ENCODE measurements around the gene UGT2B17. TPM values are rescaled to one million over a fixed set of nuclear protein-coding genes. Genes with fewer than 3 reads are reported as not detected.
"Not testable (repeated sequence)": the region's sequence is repeated elsewhere in the genome, so short reads cannot be mapped to it uniquely, and the experiment has no call there.

Gene UGT2B17
- total RNA-seq, 2 donors from 2014 or later, result not detected

DNA sequence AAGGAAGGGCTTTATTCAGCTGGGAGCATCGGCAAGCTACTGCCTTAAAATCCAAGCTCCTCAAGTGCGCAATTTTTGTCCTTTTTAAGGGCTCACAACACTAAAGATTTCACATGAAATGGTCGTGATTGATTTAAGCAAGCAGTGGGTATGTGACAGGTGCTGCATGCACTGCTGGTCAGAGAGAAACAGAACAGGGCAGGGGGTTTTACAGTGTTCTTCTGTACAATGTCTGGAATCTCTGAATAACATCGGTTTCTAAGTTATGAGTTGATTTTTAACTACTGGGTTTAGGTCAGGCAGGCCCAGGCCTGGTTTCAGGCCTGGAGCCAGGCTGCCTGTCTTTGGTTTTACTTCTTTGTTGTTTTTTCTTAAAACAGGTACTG is 6.0 kb downstream of the UGT2B17 start:
- no peak for ATAC-seq
- intact Hi-C loops (cut with DNase I), result no loop called here
- no peak for DNase-seq

DNA sequence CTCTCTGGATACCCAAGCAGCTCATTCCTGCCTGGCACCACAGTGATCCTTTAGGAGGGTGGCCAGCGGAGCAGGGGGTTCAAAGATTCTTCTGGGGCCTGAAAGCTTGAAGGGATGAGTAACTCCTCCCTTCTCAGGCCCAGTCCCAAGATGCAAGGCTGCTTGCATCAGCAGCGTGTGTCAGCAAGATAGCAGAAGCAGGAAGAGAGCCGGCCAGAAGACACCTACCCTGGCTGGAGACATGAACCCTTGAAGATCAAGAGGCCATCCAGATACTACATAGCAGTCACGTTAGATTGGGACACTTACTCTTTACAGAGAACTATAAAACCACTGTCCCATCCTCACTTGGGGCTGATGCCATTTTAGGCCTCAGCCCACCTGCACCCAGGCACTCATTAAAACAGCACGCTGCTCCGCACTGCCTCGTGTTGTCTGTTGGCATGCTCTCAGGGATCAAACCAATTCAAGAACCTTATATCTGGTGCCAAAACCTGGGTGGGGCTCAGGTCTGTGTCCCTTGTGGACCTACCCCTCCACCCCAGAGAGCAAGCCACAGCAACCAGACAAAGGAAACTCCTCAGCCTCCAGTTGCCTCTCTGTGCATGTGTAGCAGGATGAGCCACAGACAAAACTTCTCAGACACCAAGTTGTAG is 6.5 kb downstream of the UGT2B17 start:
- ATAC-seq (no peak), DNase-seq (no peak)
- intact Hi-C loops (cut with DNase I), result no loop called here

DNA sequence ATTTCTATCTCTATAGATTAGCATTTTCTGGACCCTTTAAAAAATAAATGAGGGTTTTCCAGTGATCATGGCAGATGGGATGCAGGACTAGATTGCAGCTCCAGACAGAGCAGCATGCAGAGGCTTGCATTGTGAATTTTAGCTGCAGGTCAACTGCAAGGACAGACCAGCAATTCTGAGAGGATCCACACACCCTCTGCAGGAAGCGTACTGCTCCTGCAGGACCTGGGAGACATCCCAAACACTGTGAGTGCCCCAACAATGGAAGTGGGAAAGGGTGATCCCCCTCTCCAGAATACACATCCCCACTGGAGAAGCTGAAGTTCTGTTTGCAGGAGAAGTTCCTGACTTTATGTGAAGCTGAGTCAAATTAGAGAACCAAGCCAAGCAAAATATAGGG is 7.1 kb downstream of the UGT2B17 start:
- DNase-seq; intact Hi-C loops (cut with DNase I); ATAC-seq: not testable (repeated sequence)

GRCh38 chr4:68568535-68568934 is 7.6 kb downstream of the UGT2B17 start:
- intact Hi-C loops (cut with DNase I); DNase-seq; ATAC-seq: not testable (repeated sequence)

DNA sequence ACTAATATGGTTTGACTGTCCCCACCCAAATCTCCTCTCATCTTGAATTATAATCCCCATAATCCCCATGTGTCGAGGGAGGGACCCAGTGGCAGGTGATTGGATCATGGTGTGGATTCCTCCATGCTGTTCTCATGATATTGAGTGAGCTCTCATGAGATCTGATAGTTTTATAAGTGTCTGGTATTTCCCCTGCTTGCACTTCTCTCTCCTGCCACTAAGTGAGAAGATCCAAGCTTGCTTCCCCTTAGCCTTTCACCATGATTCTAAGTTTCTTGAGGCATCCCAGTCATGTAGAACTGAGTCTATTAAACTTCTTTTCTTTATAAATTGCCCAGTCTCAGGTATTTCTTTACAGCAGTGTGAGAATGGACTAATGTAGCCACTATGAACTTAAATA is 9.8 kb downstream of the UGT2B17 start:
- intact Hi-C loops (cut with DNase I); ATAC-seq; DNase-seq: not testable (repeated sequence)

DNA sequence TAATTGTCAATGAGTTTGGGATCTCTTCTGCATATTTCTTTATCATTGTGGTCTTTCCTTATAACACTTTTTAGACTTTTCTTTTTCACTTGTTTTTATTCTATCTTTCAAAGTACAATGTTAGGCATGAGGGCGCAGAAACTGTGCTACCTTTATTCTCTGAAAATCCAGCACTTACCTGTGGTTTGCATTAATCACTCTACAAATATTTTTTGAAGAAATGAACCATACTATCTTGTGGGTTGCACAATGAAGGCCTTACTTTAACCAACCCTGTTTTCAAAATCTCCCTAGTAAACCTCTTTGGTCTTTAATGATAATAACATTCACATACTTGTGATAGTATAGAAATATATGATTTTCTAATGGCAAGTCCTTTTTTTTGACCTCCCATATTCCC is 11.0 kb downstream of the UGT2B17 start:
- ATAC-seq; DNase-seq; intact Hi-C loops (cut with DNase I): not testable (repeated sequence)

DNA sequence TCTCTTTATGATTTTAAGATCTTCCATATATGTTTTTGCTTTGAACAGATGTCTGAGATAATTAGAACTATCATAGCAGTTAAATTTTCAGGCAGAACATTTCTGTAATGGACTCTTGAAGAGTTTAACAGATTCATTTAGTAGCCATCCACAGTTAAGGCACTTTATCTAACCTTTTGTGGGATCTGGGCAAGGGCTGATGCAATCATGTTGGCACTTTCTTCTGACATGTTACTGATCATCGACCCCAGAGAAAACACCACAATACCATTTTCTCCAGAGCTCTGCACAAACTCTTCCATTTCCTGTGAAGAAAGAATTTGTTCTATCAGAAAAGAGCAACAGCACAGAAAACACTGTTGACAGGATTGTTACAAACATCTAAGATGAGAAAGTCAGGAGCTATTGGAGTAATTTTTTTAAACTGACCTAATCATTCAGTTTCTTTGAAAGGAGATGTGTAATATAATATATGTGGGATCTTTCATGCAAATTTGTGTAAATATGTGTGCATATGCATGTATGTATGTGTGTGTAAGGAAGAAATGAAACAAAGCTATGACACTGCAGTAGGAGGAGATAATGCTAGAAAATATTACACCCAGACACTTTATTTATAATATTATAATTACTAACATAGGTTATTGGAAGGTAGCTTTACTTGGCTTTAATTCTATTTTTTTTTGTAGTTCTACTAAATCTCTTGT is 15.6 kb downstream of the UGT2B17 start:
- intact Hi-C loops (cut with DNase I); ATAC-seq; DNase-seq: not testable (repeated sequence)

DNA sequence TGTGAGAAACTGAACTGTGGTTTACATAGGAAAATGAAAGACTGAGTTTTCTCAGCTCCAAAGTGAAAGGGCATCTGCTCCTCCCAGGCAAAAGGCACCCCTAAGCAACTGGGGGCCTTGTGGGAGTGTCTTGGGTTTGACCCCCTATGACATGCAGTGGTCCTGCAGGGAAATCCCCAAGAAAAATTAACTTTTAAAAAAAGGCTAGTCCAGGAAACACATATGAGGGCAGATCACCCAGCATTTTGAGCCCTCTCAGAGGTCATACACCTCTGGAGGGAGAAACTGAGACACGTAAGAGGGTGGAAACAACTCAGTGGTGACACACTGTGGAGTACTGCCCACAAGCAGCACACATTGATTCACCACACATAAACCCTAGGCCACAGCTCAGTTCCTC is 22.3 kb downstream of the UGT2B17 start:
- DNase-seq; ATAC-seq; intact Hi-C loops (cut with DNase I): not testable (repeated sequence)

GRCh38 chr4:68552818-68553811 is 23.0 kb downstream of the UGT2B17 start:
- intact Hi-C loops (cut with DNase I), result not testable (repeated sequence)

DNA sequence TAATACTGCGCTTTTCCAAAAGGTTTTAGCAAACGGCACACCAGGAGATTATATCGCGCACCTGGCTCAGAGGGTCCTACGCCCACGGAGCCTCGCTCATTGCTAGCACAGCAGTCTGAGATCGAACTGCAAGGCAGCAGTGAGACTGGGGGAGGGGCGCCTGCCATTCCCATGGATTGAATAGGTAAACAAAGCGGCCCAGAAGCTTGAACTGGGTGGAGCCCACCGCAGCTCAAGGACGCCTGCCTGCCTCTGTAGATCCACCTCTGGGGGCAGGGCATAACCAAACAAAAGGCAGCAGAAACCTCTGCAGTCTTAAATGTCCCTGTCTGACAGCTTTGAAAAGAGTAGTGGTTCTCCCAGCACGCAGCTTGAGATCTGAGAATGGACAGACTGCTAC is 33.4 kb downstream of the UGT2B17 start:
- ATAC-seq; intact Hi-C loops (cut with DNase I); DNase-seq: not testable (repeated sequence)

More at GRCh38 chr4:68552818-68553811, 23.0 kb downstream of the UGT2B17 start:
- DNase-seq, ATAC-seq: not testable (repeated sequence)

- DNase-seq (no peak), ATAC-seq (no peak)
- intact Hi-C loops (cut with DNase I), result no loop called here
Measured at GRCh38 chr4:68536375-68536774, 39.7 kb downstream of the UGT2B17 start.

DNA sequence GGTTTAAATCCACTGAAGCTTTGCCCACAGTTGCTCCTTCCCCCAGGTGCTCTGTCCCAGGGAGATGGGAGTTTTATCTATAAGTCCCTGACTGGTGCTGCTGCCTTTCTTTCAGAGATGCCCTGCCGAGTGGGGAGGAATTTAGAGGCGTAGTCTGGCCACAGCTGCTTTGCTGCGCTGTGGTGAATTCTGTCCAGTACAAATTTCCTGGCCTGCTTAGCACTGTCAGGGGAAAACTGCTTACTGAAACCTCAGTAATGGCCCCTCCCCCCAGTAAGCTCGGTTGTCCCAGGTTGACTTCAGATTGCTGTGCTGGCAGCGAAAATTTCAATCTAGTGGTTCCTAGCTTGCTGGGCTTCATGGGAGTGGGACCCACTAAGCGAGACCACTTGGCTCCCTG is 40.1 kb downstream of the UGT2B17 start:
- intact Hi-C loops (cut with DNase I), result no loop called here
- no peak for ATAC-seq
- DNase-seq, result no peak

DNA sequence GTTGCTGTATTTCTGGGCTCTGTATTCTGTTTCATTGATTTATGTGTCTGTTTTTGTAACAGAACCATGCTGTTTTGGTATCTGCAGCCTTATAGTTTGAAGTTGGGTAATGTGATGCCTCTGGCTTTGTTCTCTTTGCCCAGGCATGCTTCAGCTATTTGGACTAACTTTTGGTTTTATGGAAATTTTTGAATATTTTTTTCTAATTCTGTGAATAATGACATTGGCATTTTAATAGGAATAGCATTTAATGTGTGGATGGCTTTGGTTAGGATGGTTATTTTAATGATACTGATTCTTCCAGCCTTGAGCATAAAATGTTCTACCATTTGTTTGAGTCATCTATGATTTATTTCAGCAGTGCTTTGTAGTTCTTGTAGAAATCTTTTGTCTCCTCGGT is 53.9 kb downstream of the UGT2B17 start:
- intact Hi-C loops (cut with DNase I); ATAC-seq; DNase-seq: not testable (repeated sequence)

DNA sequence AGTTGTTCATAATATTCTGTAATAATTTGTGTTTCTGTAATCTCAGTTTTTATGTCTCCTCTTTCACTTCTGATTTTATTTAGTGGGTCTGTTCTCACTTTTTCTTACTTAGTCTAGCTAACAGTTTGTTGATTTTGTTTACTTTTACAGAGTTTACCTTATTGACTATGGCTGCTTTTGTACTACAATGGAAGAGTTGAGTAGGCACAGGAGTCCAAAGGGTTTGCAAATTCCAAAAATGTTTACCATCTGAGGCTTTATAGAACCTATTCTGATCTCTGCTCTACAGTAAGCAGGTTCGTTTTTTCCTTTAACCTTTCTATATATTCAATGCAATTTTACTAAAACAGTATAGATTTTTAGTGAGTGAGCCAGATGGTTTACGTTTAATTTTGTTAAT is 55.1 kb downstream of the UGT2B17 start:
- ATAC-seq (no peak), DNase-seq (no peak)
- intact Hi-C loops (cut with DNase I), result no loop called here

DNA sequence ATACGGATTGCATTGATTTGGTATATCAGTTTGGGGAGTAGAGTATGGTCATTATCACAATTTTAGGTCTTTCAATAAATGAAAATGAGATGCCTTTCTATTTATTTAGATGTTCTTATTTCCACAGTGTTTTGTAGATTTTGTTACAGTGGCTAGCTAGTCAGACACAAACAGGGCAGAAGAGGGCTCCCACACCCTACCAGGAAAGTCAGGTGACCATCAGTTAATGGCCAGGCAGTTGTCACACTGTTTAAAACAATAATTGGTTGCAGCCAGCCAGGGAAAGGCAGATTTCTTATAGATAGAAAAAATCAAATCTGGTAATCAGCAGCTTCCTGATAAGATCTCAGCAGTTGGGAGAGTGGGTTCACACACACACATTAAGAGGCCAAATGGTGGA is 57.2 kb downstream of the UGT2B17 start:
- DNase-seq (no peak), ATAC-seq (no peak)
- intact Hi-C loops (cut with DNase I), result no loop called here

GRCh38 chr4:68505452-68505851 is 70.7 kb downstream of the UGT2B17 start:
- not testable (repeated sequence) for DNase-seq, ATAC-seq
- intact Hi-C loops (cut with DNase I), result loop anchor here in 1 of 2 donors (5.0 kb wide), 1 partner anchor 122 kb away; no protein-coding TSS in a partner anchor

- not testable (repeated sequence) for DNase-seq, ATAC-seq
- intact Hi-C loops (cut with DNase I), result loop anchor here in 1 of 2 donors (5.0 kb wide), 1 partner anchor 122 kb away; no protein-coding TSS in a partner anchor
Measured at GRCh38 chr4:68504836-68505235, 71.3 kb downstream of the UGT2B17 start.

GRCh38 chr4:68503462-68503861 is 72.7 kb downstream of the UGT2B17 start:
- intact Hi-C loops (cut with DNase I); DNase-seq; ATAC-seq: not testable (repeated sequence)

GRCh38 chr4:68499021-68499420 is 77.1 kb downstream of the UGT2B17 start:
- intact Hi-C loops (cut with DNase I), result loop anchor here in 1 of 2 donors (5.0 kb wide), 1 partner anchor 678 kb away; no protein-coding TSS in a partner anchor
- ATAC-seq (no peak), DNase-seq (no peak)

All from left cardiac atrium (tissue), 4 donors.